Colonic mucosa (tissue), 4 donors: ENCODE measurements around the gene CASD1. TPM values are rescaled to one million over a fixed set of nuclear protein-coding genes. Genes with fewer than 3 reads are reported as not detected.

ENCODE experiments used
- DNase-seq: peaks from one replicate; pipeline ENCODE4 v3.0.0-alpha.2; 2020
- H3K27ac ChIP-seq: fragments of 200-600 bp; one replicate; pipeline ENCODE4 v1.8.0; 2021
- H3K27me3 ChIP-seq: fragments of 200-600 bp; one replicate; pipeline ENCODE4 v1.8.0; 2021
- H3K36me3 ChIP-seq: fragments of 200-600 bp; one replicate; pipeline ENCODE4 v1.8.0; 2021
- H3K4me1 ChIP-seq: fragments of 200-600 bp; one replicate; pipeline ENCODE4 v1.8.0; 2021; ENCODE audit warnings: mild to moderate bottlenecking
- H3K4me3 ChIP-seq: fragments of 200-600 bp; one replicate; pipeline ENCODE4 v1.8.0; 2021
- H3K9ac ChIP-seq, 2 donors: one replicate each; pipeline ENCODE4 v1.7.0; 2013; ENCODE audit warnings: control low read depth in 2 of 2, low read depth in 2 of 2, low read length in 2 of 2
- H3K9me3 ChIP-seq: fragments of 200-600 bp; one replicate; pipeline ENCODE4 v1.8.0; 2021
- intact Hi-C: fragments of 100-400 bp; cut with DNase I; formaldehyde crosslinking; loops from one replicate; pipeline ENCODE4 v1.14.1; 2022
- total RNA-seq, 2 donors: library from RNA; stranded (reverse); fragmentation: NEBNext Ultra II Directional in 1 of 2; extraction: Animal tissue kit (Norgen Biotek cat#: 25700) in 1 of 2; gene quantifications; one replicate each; pipeline ENCODE4 v1.2.1, GENCODE V29; 2021
- TF ChIP-seq, protein P1 (sequence below): fragments of 200-600 bp; IDR thresholded peaks from one replicate; pipeline ENCODE4 v1.8.0; 2022; ENCODE audit warnings: antibody characterized with exemption, mild to moderate bottlenecking
- donor health status: healthy.
- donor health status: DM: no; HTN: no; CAD: no.
- donor health status: DM: no; HTN: no; CAD: no.

The CASD1 gene
- total RNA-seq, 2 donors from 2014 or later, result 39.7 to 54.4 TPM

GRCh38 chr7:94529516-94529915, 19.9 kb downstream of the CASD1 start:
- no peaks in the 10 kb centered on the region for H3K27me3 ChIP-seq
- TF ChIP-seq, protein P1, sequence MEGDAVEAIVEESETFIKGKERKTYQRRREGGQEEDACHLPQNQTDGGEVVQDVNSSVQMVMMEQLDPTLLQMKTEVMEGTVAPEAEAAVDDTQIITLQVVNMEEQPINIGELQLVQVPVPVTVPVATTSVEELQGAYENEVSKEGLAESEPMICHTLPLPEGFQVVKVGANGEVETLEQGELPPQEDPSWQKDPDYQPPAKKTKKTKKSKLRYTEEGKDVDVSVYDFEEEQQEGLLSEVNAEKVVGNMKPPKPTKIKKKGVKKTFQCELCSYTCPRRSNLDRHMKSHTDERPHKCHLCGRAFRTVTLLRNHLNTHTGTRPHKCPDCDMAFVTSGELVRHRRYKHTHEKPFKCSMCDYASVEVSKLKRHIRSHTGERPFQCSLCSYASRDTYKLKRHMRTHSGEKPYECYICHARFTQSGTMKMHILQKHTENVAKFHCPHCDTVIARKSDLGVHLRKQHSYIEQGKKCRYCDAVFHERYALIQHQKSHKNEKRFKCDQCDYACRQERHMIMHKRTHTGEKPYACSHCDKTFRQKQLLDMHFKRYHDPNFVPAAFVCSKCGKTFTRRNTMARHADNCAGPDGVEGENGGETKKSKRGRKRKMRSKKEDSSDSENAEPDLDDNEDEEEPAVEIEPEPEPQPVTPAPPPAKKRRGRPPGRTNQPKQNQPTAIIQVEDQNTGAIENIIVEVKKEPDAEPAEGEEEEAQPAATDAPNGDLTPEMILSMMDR, result no peak
- H3K9ac ChIP-seq, result no peak overlapping the region
- DNase-seq, result no peak
- no peak overlapping the region for H3K4me3 ChIP-seq
- no peak overlapping the region for H3K27ac ChIP-seq
- H3K36me3 ChIP-seq, result no peaks in the 10 kb centered on the region
- no peaks in the 10 kb centered on the region for H3K4me1 ChIP-seq
- H3K9me3 ChIP-seq, result no peaks in the 10 kb centered on the region
- intact Hi-C loops, result loop anchor here (10.0 kb wide), 1 partner anchor 85 kb away; no protein-coding TSS in a partner anchor

GRCh38 chr7:94530109-94530508, 20.5 kb downstream of the CASD1 start:
- H3K9me3 ChIP-seq, result no peaks in the 10 kb centered on the region
- H3K36me3 ChIP-seq, result no peaks in the 10 kb centered on the region
- DNase-seq, result no peak
- no peak overlapping the region for H3K27ac ChIP-seq
- intact Hi-C loops, result no loop called here
- H3K4me1 ChIP-seq, result no peaks in the 10 kb centered on the region
- H3K27me3 ChIP-seq, result no peaks in the 10 kb centered on the region
- no peak overlapping the region for H3K9ac ChIP-seq
- TF ChIP-seq, protein P1, result no peak
- no peak overlapping the region for H3K4me3 ChIP-seq

GRCh38 chr7:94532676-94533075, 23.1 kb downstream of the CASD1 start:
- Histone ChIP-seq H3K27me3 (no peaks in the 10 kb centered on the region), H3K9me3 (no peaks in the 10 kb centered on the region), H3K4me3 (no peak overlapping the region), H3K9ac (no peak overlapping the region), H3K27ac (no peak overlapping the region), H3K4me1 (no peaks in the 10 kb centered on the region), H3K36me3 (no peaks in the 10 kb centered on the region)
- TF ChIP-seq, protein P1, result no peak
- no peak for DNase-seq
- intact Hi-C loops, result no loop called here

DNA sequence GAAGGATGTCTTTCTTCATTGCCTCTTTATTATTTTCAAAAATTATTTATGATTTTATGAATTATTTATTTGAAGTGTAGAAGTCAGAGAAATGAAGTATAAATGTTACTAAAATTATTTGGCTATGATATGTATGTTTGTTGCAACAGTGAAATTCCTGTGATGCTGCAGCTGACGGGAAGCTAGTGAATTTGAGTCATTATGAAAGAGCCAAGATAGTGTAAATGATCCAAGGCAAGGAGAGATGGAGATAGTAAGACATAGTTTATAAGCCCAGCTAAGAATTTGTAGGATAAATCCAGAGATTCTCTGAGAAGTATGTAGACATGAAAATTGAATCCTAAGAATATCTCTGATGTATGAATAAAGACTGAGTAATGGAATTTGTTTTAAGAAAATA, 30.8 kb downstream of the CASD1 start:
- no peaks in the 10 kb centered on the region for H3K4me1 ChIP-seq
- H3K27ac ChIP-seq, result no peak overlapping the region
- TF ChIP-seq, protein P1, result no peak
- no peaks in the 10 kb centered on the region for H3K36me3 ChIP-seq
- DNase-seq, result no peak
- H3K9ac ChIP-seq, result no peak overlapping the region
- H3K4me3 ChIP-seq, result no peak overlapping the region
- no peaks in the 10 kb centered on the region for H3K9me3 ChIP-seq
- intact Hi-C loops, result no loop called here
- no peaks in the 10 kb centered on the region for H3K27me3 ChIP-seq

DNA sequence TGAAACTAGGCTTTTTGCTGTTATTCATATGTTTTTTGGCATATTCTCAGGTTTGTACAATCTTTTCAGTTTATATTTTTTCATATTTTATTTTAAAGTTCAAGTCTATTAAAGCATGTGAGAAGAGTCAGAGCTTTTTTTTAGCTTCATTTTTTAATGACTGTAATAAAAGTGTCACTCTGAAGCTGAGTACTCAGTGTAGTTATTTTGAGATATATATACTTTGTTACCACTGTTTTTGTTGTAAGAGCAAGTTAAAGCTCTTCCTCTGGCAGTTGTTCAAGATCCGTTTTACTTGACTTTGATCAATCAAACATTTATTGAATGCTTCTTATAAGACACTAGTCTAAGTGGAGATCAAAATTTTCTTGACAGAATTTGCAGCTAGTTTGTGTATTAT, 37.5 kb downstream of the CASD1 start:
- Histone ChIP-seq H3K36me3 (no peaks in the 10 kb centered on the region), H3K4me1 (no peaks in the 10 kb centered on the region), H3K9ac (no peak overlapping the region), H3K27me3 (no peaks in the 10 kb centered on the region), H3K27ac (no peak overlapping the region), H3K4me3 (no peak overlapping the region), H3K9me3 (no peaks in the 10 kb centered on the region)
- intact Hi-C loops, result no loop called here
- DNase-seq, result no peak
- TF ChIP-seq, protein P1, result no peak

GRCh38 chr7:94556028-94556427, 46.4 kb downstream of the CASD1 start:
- TF ChIP-seq, protein P1, result no peak
- no peaks in the 10 kb centered on the region for H3K9me3 ChIP-seq
- H3K27me3 ChIP-seq, result no peaks in the 10 kb centered on the region
- H3K4me3 ChIP-seq, result no peak overlapping the region
- no peaks in the 10 kb centered on the region for H3K36me3 ChIP-seq
- H3K9ac ChIP-seq, result no peak overlapping the region
- peaks cover 3% of the 10 kb centered on the region for H3K4me1 ChIP-seq
- intact Hi-C loops, result no loop called here
- DNase-seq, result no peak
- no peak overlapping the region for H3K27ac ChIP-seq
